ENCODE measurements around the gene NOD1.

GRCh38 chr7:30479202-30480120, 877 bp upstream of the NOD1 start:
- no peak for TF ChIP-seq CTCF (IDR thresholded peaks at IDR 0.05)
- TF ChIP-seq POLR2A (IDR thresholded peaks at IDR 0.05) = no peak
